ENCODE measurements around the gene TNFAIP3.
"Not testable (repeated sequence)": the region's sequence is repeated elsewhere in the genome, so short reads cannot be mapped to it uniquely, and the experiment has no call there.

TNFAIP3 gene

GRCh38 chr6:137878029-137878428, 11.0 kb downstream of the TNFAIP3 start:
- DNase-seq (ENCODE audit: low read depth in 2 of 2): no peak

DNA sequence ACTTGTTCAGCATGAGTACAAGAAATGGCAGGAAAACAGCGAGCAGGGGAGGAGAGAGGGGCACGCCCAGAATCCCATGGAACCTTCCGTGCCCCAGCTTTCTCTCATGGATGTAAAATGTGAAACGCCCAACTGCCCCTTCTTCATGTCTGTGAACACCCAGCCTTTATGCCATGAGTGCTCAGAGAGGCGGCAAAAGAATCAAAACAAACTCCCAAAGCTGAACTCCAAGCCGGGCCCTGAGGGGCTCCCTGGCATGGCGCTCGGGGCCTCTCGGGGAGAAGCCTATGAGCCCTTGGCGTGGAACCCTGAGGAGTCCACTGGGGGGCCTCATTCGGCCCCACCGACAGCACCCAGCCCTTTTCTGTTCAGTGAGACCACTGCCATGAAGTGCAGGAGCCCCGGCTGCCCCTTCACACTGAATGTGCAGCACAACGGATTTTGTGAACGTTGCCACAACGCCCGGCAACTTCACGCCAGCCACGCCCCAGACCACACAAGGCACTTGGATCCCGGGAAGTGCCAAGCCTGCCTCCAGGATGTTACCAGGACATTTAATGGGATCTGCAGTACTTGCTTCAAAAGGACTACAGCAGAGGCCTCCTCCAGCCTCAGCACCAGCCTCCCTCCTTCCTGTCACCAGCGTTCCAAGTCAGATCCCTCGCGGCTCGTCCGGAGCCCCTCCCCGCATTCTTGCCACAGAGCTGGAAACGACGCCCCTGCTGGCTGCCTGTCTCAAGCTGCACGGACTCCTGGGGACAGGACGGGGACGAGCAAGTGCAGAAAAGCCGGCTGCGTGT, 11.6 kb downstream of the TNFAIP3 start:
- no peak for DNase-seq (ENCODE audit: low read depth in 2 of 2)

GRCh38 chr6:137879299-137879698, 12.2 kb downstream of the TNFAIP3 start:
- DNase-seq (ENCODE audit: low read depth in 2 of 2): no peak

GRCh38 chr6:137879885-137880745, 13.1 kb downstream of the TNFAIP3 start:
- DNase-seq (ENCODE audit: low read depth in 2 of 2): no peak

- no peak for DNase-seq (ENCODE audit: low read depth in 2 of 2)
Measured at GRCh38 chr6:137880746-137881521, 13.9 kb downstream of the TNFAIP3 start.

DNA sequence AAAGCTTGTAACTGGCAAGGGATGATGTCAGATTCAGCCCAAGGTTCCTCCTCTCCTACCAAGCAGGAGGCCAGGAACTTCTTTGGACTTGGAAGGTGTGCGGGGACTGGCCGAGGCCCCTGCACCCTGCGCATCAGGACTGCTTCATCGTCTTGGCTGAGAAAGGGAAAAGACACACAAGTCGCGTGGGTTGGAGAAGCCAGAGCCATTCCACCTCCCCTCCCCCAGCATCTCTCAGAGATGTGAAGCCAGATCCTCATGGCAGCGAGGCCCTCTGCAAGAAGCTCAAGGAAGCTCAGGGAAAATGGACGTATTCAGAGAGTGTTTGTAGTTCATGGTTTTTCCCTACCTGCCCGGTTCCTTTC, 14.4 kb downstream of the TNFAIP3 start:
- no peak for DNase-seq (ENCODE audit: low read depth in 2 of 2)

- DNase-seq (ENCODE audit: low read depth in 2 of 2): no peak
Measured at GRCh38 chr6:137882225-137882961, 15.3 kb downstream of the TNFAIP3 start.

DNA sequence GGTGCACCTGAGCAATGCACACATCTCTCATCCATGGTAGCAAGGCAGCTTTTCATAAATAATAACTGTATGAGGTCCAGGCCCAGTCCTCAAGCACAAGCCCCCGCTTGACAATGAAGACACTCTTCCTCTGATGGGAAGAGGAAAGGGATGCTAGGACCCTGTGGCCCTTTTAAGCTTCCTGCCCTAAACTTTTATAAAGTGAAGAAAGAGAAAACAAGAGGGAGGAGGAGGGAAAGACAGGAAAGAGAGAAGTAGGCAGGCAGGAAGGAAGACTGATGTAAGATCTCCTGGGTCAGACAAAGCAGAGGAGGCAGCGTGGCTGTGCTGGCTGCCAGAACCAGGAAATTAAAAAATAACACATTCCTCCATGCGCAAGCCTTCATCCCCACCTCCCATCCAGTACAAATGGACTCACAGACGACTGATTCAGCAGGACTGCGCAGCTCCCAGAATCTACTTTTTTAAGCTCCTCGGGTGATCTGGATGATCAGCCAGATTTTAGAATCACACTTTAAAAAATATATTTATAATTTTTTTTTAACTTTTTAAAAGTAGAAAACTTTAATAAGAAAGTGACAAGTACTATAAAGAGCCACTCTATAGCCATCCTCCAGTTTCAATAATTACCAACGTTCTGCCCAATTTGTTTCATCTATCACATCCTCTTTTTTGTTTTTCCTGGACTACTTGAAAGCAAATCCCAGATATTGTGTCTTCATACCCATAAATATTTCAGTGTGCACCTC, 16.5 kb downstream of the TNFAIP3 start:
- no peak for DNase-seq (ENCODE audit: low read depth in 2 of 2)

- no peak for DNase-seq (ENCODE audit: low read depth in 2 of 2)
Measured at GRCh38 chr6:137884149-137884909, 17.3 kb downstream of the TNFAIP3 start.

DNA sequence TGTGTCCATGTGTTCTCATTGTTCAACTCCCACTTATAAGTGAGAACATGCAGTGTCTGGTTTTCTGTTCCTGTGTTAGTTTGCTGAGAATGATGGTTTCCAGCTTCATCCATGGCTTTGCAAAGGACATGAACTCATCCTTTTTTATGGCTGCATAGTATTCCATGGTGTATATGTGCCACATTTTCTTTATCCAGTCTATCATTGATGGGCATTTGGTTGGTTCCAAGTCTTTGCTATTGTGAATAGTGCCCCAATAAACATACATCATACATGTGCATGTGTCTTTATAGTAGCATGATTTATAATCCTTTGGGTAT, 17.8 kb downstream of the TNFAIP3 start:
- not testable (repeated sequence) for DNase-seq (ENCODE audit: low read depth in 2 of 2)

DNA sequence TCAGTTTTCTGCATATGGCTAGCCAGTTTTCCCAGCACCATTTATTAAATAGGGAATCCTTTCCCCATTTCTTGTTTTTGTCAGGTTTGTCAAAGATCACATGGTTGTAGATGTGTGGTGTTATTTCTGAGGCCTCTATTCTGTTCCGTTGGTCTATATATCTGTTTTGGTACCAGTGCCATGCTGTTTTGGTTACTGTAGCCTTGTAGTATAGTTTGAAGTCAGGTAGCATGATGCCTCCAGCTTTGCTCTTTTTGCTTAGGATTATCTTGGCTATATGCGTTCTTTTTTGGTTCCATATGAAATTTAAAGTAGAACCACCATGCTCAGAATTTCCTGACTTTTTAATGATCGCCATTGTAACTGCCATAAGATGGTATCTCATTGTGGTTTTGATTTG, 19.2 kb downstream of the TNFAIP3 start:
- DNase-seq (ENCODE audit: low read depth in 2 of 2): not testable (repeated sequence)

- no peak for DNase-seq (ENCODE audit: low read depth in 2 of 2)
Measured at GRCh38 chr6:137890983-137891537, 24.0 kb downstream of the TNFAIP3 start.

GRCh38 chr6:137892271-137892708, 25.2 kb downstream of the TNFAIP3 start:
- no peak for DNase-seq (ENCODE audit: low read depth in 2 of 2)

DNA sequence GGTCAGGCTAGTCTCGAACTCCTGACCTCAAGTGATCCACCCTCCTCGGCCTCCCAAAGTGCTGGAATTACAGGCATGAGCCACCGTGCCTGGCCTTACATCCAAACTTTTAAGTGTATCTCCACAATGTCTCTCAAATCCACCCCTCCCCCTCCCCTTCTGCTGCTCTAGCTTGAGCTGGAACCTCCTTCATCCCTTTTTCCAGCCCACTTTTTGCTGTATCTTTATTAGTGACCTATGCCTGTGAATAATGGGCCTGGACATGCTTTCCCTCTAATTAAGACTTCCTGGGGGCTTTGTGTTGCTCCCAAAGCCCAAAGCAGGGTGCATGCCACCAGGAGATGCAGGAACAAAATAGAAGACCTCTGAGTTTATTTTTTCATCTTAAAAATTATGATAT, 26.1 kb downstream of the TNFAIP3 start:
- DNase-seq (ENCODE audit: low read depth in 2 of 2): no peak

GRCh38 chr6:137893726-137894125, 26.7 kb downstream of the TNFAIP3 start:
- no peak for DNase-seq (ENCODE audit: low read depth in 2 of 2)

- not testable (repeated sequence) for DNase-seq (ENCODE audit: low read depth in 2 of 2)
Measured at GRCh38 chr6:137894378-137894777, 27.3 kb downstream of the TNFAIP3 start.

GRCh38 chr6:137894779-137895385, 27.8 kb downstream of the TNFAIP3 start:
- no peak for DNase-seq (ENCODE audit: low read depth in 2 of 2)

GRCh38 chr6:137896647-137897046, 29.6 kb downstream of the TNFAIP3 start:
- no peak for DNase-seq (ENCODE audit: low read depth in 2 of 2)

DNA sequence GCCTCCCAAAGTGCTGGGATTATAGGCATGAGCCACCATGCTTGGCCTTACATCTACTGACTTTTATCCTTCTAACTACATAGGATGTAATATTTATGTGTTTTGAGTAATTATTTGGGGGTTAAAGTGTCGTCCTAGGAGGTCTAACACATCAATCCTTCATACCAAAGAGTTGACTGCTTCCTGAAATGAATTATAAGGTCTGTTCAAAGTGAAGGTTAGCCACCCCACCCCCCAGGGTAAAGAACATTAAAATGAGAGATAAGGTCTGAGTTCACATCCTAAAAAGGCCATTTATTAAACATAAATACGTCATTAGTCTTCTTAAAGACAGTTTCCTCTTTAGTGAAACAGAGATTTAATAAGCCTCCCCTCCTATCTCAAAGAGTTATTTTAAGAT, 33.8 kb downstream of the TNFAIP3 start:
- DNase-seq (ENCODE audit: low read depth in 2 of 2): no peak
